PFSK-1 (cell line): ENCODE measurements around the gene SAMD8.

Source experiments
- FOXP2 ChIP-seq: optimal IDR thresholded peaks from 2 replicates; pipeline ENCODE3; 2011; ENCODE audit warnings: borderline replicate concordance, control low read depth, inconsistent platforms; ENCODE audit not compliant: insufficient read depth; ENCODE audit errors: extremely low read length, extremely low read depth
- POLR2AphosphoS5 ChIP-seq: IDR thresholded peaks from 2 replicates; pipeline ENCODE4 v1.6.1; 2012; ENCODE audit warnings: low read depth, mild to moderate bottlenecking, control low read depth, low read length, moderate library complexity
- REST ChIP-seq, 2 experiments: IDR thresholded peaks; 2 replicates each; pipeline versions ENCODE4 v1.6.1 to v1.8.0; 2011 to 2012; ENCODE audit warnings: low read depth in 2 of 2, low read length in 2 of 2, control low read depth in 1 of 2, inconsistent platforms in 1 of 2, mild to moderate bottlenecking in 1 of 2, moderate library complexity in 1 of 2; ENCODE audit not compliant: insufficient read depth in 1 of 2
- SIN3A ChIP-seq: IDR thresholded peaks from 2 replicates; pipeline ENCODE4 v1.6.1; 2012; ENCODE audit warnings: mild to moderate bottlenecking, low read length, moderate library complexity, borderline replicate concordance; ENCODE audit not compliant: insufficient read depth
- TAF1 ChIP-seq: IDR thresholded peaks from 2 replicates; pipeline ENCODE4 v1.6.1; 2012; ENCODE audit warnings: low read length, control low read depth, borderline replicate concordance; ENCODE audit not compliant: insufficient read depth

- TF ChIP-seq POLR2AphosphoS5 (no peak), TAF1 (no peak), REST (IDR thresholded peaks at IDR 0.05; ENCODE audit: insufficient read depth in 1 of 2, low read depth in 2 of 2, low read length in 2 of 2) (no peak), SIN3A (no peak), FOXP2 (no peak)
Measured at GRCh38 chr10:75081379-75081778, 30.1 kb upstream of the SAMD8 start.
